ENCODE data around the gene MOK.

The MOK gene

GRCh38 chr14:102207831-102208365 lies 97.1 kb downstream of the MOK start:
- no peak for TF ChIP-seq CTCF (conservative IDR thresholded peaks at IDR 0.05)
- no peak overlapping the region for H3K27ac ChIP-seq

DNA sequence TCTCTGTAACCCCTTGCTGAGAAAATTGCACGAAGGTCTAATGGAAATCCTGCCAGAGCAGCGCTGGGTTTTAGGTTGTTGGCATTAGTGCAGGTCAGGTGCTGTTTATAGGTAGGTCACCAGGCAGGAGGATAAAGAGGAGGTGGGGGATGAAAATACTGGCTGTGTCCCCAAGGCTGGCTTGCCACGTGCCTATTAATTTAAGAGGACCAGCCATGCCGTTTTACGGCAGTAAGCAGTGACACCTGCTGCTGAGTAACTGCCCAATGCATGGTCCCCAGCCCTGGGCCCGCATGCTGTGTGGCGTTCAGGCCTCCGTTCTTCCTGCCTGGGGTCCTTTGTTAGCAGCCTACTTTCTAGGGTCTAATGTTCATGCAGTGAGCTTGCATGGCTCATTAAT lies 98.0 kb downstream of the MOK start:
- H3K27ac ChIP-seq, result peak overlapping the region; percentile 66
- TF ChIP-seq CTCF (conservative IDR thresholded peaks at IDR 0.05), result peak; percentile 40

DNA sequence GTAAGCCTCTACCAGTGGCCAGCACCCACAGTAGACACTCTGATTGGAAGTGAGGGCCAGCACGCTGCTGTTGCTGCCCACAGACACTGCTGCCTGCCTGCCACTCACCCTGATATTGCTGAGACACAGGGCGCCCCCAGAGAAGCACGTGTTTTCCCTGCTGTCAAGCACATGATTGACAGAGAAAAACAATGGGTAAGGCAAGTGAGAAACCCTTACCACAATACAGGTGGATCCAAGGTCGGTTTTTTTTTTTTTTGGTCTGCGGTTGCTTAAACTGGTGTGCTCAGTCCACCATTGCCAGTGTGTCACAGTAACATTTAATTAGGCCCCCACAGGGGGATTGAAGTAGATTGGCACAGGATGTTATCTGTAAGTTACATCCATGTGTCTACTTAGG lies 99.4 kb downstream of the MOK start:
- no peak overlapping the region for H3K27ac ChIP-seq
- TF ChIP-seq CTCF (conservative IDR thresholded peaks at IDR 0.05), result no peak

DNA sequence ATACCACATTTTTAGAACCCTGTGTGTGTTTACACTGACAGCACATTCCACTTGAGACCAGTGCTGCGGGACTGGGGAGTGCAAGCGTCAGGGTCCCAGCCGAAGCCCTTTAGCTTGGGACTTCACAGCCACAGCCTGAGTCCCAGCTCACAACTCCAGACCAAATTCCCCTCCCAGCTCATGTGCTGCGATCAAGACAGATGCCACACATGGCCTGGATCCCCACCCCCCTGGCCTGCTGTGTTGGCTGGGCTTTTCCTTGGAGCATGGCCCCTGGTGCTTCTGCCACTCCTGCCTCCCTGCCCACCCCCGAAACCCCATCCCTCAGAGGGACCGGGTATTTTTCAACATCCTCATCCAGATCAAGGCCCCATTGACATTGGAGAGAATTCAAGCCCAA lies 101.6 kb downstream of the MOK start:
- H3K27ac ChIP-seq, result no peak overlapping the region
- TF ChIP-seq CTCF (conservative IDR thresholded peaks at IDR 0.05), result no peak

GRCh38 chr14:102202944-102203343 lies 102.0 kb downstream of the MOK start:
- no peak overlapping the region for H3K27ac ChIP-seq
- TF ChIP-seq CTCF (conservative IDR thresholded peaks at IDR 0.05), result no peak

DNA sequence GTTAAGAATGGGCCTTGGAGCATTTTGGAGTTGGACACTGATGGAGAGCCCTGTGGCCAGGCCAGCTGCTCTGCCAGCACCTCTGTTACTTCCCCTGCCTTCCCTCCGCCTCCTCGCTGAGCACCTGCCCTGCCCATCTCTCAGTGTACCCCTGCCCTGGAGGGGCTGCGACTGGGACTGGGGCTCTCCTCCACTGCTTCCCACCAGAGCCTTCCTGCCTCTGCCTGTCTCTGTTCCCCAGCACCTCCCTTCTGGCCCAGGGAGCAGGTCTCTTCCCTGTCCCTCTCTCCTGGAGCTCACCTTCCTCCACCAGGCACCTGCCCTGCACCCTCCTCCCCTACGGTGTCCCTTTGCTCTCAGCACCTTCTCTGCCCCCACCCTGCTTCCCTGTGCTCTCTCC lies 103.2 kb downstream of the MOK start:
- no peak overlapping the region for H3K27ac ChIP-seq
- no peak for TF ChIP-seq CTCF (conservative IDR thresholded peaks at IDR 0.05)

DNA sequence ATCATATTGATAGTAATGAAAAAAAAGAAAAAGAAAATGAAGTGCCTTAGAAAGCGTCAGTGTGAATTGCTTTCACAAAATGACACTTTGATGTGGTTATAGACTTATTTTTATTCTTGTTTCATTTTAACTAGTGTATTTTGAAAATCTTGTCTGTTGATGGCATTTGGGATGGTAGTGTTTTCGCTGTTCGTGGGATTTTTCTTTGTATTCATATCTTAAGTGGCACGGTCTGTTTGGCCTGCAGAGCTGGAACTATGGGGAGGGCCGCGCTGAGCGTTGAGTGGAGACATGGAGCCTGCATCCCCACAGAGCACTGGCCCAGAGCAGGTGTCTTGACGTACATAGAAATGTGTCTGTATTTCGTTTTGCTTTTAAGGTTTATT lies 103.6 kb downstream of the MOK start:
- no peak for TF ChIP-seq CTCF (conservative IDR thresholded peaks at IDR 0.05)
- H3K27ac ChIP-seq, result no peak overlapping the region
